Activated CD4-positive, alpha-beta T cell treated with anti-CD3 and anti-CD28 coated beads, Interleukin-2, amount 50 U/mL, for 16 hours (primary cell): ENCODE data around the gene CACNG6.

Experiments used
- DNase-seq: peaks from one replicate; pipeline ENCODE4 v3.0.0-alpha.2; 2020

The CACNG6 gene

DNA sequence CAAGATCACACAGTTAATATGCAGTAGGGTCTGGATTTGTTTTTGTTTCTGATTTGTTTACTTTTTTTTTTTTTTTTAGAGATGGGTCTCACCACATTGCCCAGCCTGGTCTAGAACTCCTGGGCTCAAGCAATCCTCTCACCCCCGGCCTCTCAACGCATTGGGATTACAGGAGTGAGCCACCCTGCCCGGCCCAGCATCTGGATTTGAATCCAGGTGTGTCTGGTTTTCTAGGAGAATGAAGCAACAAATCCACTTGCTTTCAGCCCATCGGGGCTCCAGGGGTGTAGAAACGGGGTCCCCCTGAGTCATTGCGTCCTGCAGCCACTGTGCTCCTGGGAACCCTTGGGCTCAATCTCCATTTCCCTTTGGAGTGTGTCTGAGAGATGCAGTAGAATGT, 22.1 kb upstream of the CACNG6 start:
- DNase-seq, result no peak

GRCh38 chr19:53971673-53972072, 19.8 kb upstream of the CACNG6 start:
- DNase-seq, result no peak

GRCh38 chr19:53977429-53977990, 13.9 kb upstream of the CACNG6 start:
- DNase-seq, result peak; percentile 70

GRCh38 chr19:53977991-53978731, 13.3 kb upstream of the CACNG6 start:
- peak; percentile 32 for DNase-seq

GRCh38 chr19:53978975-53979801, 12.2 kb upstream of the CACNG6 start:
- no peak for DNase-seq

- no peak for DNase-seq
Measured at GRCh38 chr19:53980539-53981375, 10.7 kb upstream of the CACNG6 start.

- no peak for DNase-seq
Measured at GRCh38 chr19:53981376-53981951, 10.0 kb upstream of the CACNG6 start.

- DNase-seq, result no peak
Measured at GRCh38 chr19:53982001-53982451, 9.4 kb upstream of the CACNG6 start.

GRCh38 chr19:53982611-53983010, 8.8 kb upstream of the CACNG6 start:
- no peak for DNase-seq

- DNase-seq, result no peak
Measured at GRCh38 chr19:53983457-53984289, 7.8 kb upstream of the CACNG6 start.

- no peak for DNase-seq
Measured at GRCh38 chr19:53985863-53986262, 5.6 kb upstream of the CACNG6 start.

GRCh38 chr19:53988981-53989380, 2.5 kb upstream of the CACNG6 start:
- no peak for DNase-seq

DNA sequence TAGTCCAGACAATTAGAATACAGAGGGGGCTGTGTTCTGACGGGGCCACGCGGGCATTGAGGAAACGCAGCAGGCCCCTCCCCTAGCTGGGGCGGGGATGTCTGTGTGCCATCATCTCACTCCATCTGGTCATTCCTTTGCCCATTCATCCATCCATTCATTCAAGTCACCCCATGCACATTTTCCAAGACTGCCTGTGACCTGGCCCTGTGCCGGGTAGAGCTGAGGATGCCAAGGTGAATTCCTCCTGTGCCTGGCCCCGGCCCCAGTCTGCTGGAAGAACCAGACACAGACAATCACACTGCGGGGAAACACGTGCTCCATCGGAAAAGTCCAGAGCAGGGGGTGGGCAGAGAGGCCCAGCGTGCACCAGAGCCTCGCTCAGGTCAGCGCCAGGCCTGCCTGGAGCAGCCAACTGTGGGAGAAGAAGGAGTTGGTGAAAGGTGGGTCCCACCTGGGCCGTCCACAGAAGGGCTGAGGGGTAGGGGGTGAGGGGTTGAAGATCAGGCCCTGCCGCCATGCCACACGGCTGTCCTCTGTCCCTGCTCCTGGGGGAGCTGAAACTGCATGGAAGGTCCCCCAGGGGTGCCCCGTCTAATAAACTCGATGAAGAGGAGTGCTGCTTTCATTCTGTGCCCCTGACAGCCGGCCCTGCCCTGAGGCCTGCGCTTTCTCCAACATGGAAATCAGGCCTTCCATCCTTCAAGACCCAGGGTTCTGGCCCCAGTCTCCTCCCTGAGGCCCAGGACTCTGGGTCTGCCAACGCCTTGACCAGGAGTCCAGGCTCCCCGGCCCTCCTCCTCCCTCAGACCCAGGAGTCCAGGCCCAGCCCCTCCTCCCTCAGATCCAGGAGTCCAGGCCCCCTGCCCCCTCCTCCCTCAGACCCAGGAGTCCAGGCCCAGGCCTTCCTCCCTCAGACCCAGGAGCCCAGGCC, 1.6 kb upstream of the CACNG6 start:
- DNase-seq, result no peak

- DNase-seq, result no peak
Measured at GRCh38 chr19:53992211-53992610, 774 bp downstream of the CACNG6 start.

GRCh38 chr19:53992815-53993214, 1.4 kb downstream of the CACNG6 start:
- no peak for DNase-seq

GRCh38 chr19:53993448-53993847, 2.0 kb downstream of the CACNG6 start:
- DNase-seq, result no peak

DNA sequence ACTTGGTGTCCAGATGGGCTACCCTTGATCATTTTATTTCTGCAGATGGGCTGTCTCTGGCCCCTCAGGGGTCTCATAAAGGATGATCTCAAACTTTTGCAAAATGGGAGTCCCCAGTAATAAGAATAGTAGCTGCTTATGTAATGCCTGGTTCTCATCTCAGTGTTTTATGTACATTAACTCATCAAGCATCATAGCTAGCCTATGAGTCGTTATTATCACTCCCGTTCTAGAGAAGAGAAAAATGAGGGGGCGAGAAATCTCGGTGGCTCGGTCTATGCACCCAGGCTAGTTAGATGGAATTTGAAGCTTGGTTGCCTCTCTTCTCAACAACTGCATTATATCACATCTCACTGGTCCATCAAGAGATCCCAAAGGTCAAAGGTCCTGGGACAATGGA, 3.4 kb downstream of the CACNG6 start:
- no peak for DNase-seq

GRCh38 chr19:53998223-53998622, 6.8 kb downstream of the CACNG6 start:
- no peak for DNase-seq

DNA sequence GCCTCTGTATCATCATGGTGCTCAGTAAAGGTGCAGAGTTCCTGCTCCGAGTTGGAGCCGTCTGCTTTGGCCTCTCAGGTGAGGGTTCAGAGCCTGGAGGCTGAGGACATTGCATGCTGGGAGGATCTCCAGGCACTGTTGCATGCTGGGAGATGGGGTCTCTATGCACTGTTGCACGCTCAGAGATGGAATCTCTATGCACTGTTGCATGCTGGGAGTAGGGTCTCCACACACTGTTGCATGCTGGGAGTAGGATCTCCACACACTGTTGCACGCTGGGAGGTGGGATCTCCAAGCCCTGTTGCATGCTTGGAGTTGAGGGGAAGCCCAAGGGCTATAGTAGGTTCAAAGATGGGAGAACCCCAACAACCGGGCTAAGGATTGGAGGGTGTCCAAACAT, 8.3 kb downstream of the CACNG6 start:
- DNase-seq, result no peak

- DNase-seq, result no peak
Measured at GRCh38 chr19:54001496-54001895, 10.1 kb downstream of the CACNG6 start.
